ENCODE data around the gene POMGNT1. TPM values are rescaled to one million over a fixed set of nuclear protein-coding genes. Genes with fewer than 3 reads are reported as not detected.

Gene POMGNT1
- total and polyA plus RNA-seq, 2 of the 13 experiments (the other 11 are each of a cell fraction or from before 2014, with no cell fraction given): 33.9 to 46.8 TPM

GRCh38 chr1:46179138-46180081 lies 18.8 kb downstream of the POMGNT1 start (continued):
- no peak for TF ChIP-seq NFAT5 (CRISPR knock-in tag; IDR thresholded peaks at IDR 0.05)
- TF ChIP-seq BORCS8-MEF2B (CRISPR knock-in tag; IDR thresholded peaks at IDR 0.05): no peak
- TF ChIP-seq SMAD3 (CRISPR knock-in tag; IDR thresholded peaks at IDR 0.05): no peak
- no peak for TF ChIP-seq FIP1L1 (IDR thresholded peaks at IDR 0.05; ENCODE audit: borderline replicate concordance, insufficient read depth, low read depth, low read length)
- no peak for TF ChIP-seq ZBTB38 (CRISPR knock-in tag; IDR thresholded peaks at IDR 0.05)
- TF ChIP-seq, protein P1, sequence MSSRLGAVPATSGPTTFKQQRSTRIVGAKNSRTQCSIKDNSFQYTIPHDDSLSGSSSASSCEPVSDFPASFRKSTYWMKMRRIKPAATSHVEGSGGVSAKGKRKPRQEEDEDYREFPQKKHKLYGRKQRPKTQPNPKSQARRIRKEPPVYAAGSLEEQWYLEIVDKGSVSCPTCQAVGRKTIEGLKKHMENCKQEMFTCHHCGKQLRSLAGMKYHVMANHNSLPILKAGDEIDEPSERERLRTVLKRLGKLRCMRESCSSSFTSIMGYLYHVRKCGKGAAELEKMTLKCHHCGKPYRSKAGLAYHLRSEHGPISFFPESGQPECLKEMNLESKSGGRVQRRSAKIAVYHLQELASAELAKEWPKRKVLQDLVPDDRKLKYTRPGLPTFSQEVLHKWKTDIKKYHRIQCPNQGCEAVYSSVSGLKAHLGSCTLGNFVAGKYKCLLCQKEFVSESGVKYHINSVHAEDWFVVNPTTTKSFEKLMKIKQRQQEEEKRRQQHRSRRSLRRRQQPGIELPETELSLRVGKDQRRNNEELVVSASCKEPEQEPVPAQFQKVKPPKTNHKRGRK (CRISPR knock-in tag; IDR thresholded peaks at IDR 0.05): no peak
- peak; percentile 36 for TF ChIP-seq XRCC5 (optimal IDR thresholded peaks at IDR 0.05; ENCODE audit: low read length)
- TF ChIP-seq RXRA (CRISPR knock-in tag; IDR thresholded peaks at IDR 0.05): no peak
- no peak for TF ChIP-seq AFF4 (CRISPR knock-in tag; IDR thresholded peaks at IDR 0.05)
- TF ChIP-seq, protein P2, sequence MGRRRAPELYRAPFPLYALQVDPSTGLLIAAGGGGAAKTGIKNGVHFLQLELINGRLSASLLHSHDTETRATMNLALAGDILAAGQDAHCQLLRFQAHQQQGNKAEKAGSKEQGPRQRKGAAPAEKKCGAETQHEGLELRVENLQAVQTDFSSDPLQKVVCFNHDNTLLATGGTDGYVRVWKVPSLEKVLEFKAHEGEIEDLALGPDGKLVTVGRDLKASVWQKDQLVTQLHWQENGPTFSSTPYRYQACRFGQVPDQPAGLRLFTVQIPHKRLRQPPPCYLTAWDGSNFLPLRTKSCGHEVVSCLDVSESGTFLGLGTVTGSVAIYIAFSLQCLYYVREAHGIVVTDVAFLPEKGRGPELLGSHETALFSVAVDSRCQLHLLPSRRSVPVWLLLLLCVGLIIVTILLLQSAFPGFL (CRISPR knock-in tag; IDR thresholded peaks at IDR 0.05): no peak
- no peak for TF ChIP-seq TCF12 (IDR thresholded peaks at IDR 0.05)
- no peak for TF ChIP-seq TCF12 (CRISPR knock-in tag; IDR thresholded peaks at IDR 0.05)
- no peak for TF ChIP-seq TRIM24 (CRISPR knock-in tag; IDR thresholded peaks at IDR 0.05)
- no peak for TF ChIP-seq RBM22 (optimal IDR thresholded peaks at IDR 0.05; ENCODE audit: low read length)
- TF ChIP-seq, protein P3, sequence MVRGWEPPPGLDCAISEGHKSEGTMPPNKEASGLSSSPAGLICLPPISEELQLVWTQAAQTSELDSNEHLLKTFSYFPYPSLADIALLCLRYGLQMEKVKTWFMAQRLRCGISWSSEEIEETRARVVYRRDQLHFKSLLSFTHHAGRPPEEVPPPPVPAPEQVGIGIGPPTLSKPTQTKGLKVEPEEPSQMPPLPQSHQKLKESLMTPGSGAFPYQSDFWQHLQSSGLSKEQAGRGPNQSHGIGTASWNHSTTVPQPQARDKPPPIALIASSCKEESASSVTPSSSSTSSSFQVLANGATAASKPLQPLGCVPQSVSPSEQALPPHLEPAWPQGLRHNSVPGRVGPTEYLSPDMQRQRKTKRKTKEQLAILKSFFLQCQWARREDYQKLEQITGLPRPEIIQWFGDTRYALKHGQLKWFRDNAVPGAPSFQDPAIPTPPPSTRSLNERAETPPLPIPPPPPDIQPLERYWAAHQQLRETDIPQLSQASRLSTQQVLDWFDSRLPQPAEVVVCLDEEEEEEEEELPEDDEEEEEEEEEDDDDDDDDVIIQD (CRISPR knock-in tag; IDR thresholded peaks at IDR 0.05; ENCODE audit: low read depth): peak; percentile 21; the same call in 1 of the 2 replicates

All from HepG2 (cell line).